SH-SY5Y (cell line): ENCODE data around the gene PKD1L1.

ENCODE experiments used
- GATA2 ChIP-seq: IDR thresholded peaks from 2 replicates; pipeline ENCODE4 v1.6.1; 2011; ENCODE audit warnings: mild to moderate bottlenecking, low read depth, low read length
- GATA3 ChIP-seq: IDR thresholded peaks from 2 replicates; pipeline ENCODE4 v1.6.1; 2011; ENCODE audit warnings: low read depth, mild to moderate bottlenecking, low read length, moderate library complexity

The PKD1L1 gene

DNA sequence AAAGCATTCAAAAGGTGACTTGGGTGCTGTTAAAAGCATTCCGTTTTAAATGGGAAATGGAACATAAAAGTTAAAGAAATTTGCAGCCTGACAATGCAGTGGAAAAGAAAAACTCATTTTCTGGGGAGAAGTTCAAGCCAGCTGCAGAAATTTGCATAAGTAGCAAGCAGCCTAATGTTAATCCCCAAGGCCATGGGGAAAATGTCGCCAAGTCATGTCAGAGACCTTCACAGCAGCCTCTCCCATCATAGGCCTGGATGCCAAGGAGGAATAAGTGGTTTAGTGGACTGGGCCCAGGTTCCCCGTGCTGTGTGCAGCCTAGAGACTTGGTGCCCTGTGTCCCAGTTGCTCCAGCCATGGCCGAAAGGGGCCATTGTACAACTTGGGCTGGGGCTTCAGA, 154.2 kb downstream of the PKD1L1 start:
- TF ChIP-seq GATA2 (no peak), GATA3 (no peak)

DNA sequence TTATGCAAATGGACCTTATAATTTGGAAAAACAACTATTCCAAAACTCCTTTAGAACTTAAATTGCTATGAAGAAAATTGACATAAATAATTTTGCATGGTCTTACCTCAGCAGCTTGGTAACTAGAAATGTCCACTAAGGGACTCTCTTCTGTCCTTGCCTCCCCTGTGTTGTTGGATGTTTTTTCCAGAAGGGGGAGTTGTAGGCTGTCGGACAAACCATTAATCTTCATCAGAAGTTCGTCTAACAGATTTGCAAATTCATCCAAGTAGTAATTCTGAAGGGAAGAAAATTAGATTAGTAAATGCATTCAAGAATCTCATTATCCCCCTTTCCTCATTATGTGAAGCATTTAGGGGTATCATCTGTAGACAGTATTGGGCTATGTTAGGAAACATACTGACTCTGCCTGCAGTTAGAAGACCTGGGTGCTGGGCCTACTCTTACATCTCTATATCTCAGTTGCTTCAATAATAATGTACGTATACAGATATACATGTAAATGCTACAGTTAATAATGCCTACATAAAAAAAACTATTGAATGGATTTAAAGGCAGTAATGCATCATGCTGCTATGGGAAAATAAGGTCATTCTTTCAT, 155.6 kb downstream of the PKD1L1 start:
- no peak for TF ChIP-seq GATA3
- no peak for TF ChIP-seq GATA2

DNA sequence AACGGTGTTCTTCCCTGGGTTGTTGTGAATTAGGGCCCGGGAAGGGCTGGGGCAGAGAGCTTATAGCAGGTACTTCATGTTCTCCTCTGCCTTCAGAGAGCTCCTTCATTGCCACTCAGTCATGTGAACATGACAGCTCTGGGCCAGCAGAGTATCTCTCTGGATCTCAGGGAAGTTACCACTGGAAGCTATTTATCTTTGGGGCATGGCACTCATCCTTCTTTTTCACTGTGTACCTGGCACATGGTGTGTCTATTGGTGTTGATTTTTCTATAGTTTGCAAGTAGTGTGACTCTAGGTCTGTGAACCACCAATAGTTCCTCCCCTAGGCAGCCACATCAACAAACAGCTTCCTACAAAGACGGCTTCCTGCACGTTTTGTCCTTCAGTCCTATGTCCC, 156.6 kb downstream of the PKD1L1 start:
- TF ChIP-seq GATA3 (no peak), GATA2 (no peak)

DNA sequence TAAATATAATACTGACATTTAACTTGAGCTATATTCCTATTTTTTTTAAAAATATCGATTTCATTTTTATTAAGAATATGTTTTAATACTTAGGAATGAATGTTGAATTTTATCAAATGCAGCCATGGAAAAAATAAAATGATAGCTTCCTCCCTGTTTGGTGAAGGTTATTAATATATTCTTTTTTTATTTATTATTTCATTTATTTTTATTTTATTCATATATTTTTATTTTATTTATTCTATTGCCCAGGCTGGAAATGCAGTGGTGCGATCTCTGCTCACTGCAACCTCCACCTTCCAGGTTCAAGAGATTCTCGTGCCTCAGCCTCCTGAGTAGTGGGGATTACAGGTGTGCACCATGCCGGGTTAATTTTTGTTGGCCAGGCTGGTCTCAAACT, 160.2 kb downstream of the PKD1L1 start:
- TF ChIP-seq GATA3 (no peak), GATA2 (no peak)

DNA sequence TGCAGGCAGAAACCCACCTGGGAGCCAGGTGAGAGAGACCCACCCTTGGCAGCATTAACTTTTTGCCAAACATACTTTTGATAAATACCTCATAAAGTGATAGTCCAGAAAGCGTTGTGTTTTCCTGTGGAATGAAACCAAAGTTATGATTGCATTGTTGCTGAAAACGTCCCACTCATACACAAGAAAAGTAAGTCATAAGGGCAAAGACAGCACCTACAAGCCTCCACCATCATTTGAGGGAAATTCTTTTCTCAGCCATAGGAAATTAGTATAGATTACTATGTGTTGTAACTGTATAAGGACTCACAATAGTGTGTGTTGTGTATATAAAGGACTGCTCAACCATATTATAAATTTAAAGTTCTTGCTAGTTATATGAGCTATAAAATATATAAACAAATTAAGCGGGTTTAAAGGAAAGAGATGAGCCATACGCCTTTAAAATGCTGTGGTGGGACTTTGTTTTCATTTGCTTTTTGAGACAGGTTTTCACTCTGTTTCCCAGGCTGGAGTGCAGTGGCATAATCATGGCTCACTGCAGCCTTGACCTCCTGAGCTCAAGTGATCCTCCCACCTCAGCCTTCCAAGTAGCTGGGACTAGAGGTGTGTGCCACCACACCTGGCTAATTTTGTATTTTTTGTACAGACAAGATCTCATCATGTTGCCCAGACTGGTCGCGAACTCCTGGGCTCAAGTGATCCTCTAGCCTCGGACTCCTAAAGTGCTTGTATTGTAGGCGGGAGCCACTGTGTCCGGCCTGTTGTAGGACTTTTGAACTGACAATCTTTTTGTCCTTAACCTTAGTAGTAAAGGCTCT, 160.8 kb downstream of the PKD1L1 start:
- no peak for TF ChIP-seq GATA3
- TF ChIP-seq GATA2, result no peak

DNA sequence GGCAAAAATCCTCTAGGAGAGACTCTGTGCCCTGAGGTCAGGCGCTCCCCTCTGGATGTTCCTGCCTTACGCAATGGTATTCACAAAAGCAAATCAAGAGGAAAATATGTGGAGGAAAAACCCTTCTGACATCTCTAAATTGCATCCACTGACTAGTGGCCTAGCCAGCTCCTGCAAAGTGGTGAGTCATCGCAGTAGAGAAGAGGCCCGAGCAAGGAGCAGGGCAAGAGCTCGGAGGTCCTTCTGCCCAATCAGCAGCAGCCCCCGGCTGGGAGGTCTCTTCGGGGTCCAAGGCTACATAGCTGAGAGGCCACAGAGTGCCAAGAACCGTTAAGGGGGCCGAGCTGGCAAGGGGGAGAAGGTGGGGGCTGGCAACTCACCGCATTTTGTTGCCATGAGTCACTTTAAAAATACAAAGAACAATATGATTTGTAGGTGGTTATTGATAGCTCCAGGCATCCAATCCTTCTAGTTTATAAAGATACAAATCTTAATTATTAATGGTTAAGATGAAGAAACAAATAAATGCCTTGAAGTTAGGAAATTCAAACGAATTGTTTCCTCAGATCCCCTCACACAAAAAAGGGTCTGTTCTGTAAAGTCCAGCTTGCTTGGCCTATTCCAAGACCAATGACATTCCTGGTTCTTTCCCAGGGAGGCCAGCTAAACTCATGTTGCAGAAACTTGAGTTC, 161.6 kb downstream of the PKD1L1 start:
- TF ChIP-seq GATA3 (no peak), GATA2 (no peak)

DNA sequence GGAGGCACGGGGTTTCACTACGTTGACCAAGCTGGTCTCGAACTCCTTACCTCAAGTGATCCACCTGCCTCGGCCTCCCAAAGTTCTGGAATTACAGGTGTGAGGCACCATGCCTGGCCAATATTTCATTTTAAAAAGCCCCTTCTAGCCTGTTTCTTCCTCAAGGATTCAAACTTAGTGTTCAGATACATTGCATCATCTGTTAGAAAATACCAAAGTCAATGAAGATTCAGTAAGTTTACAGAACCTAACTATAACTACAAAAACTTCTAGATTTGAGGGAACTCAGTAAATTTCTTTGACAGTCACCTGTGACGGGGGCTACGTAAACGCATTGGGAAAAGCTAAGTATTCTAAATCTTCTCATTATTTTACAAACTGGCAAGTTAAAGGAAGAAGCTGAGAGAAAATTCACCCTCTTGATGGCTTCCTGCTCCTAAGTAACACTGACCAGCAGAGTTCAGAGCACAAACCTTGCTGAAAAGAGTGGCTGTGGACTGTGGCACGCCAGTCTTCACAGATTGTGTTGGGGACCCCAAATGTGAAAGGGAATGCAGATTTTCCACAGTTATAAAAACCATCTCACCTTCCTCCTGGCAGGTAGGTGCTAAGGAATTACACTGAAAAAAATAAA, 162.2 kb downstream of the PKD1L1 start:
- no peak for TF ChIP-seq GATA2
- no peak for TF ChIP-seq GATA3

DNA sequence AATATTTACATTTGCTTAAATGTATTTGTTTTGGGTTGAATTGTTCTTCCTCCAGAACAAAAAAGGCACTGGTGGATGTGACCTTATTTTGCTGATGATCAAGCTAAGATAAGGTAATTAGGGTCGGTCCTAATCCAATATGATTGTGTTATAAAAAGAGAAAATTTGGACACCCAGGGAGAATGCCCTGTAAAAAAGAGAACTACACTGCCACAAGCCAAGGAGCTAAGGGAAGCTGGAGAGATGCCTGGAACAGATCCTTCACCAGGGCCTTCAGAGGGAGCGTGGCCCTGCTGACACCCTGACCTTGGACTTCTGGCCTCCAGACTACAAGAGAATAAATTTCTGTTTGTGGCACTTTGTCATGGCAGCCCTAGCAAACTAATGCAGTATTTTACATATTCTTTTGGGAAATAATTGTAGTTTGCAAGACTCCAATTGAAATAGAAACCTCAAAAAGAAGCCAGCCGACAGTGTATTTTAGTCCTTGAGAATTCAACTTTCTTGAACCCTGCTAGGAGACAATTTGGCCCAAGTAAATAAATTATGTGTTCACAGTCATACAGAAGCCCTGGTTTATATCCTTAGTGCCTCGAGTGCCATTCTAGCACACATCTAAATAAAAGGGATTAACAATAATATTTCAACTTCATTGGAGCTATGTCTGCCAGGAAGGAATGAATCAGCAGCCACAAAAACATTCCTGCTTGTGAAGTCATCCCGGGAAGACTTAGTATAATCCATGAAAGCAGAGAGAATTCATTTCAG, 164.6 kb downstream of the PKD1L1 start:
- TF ChIP-seq GATA3 (no peak), GATA2 (no peak)

DNA sequence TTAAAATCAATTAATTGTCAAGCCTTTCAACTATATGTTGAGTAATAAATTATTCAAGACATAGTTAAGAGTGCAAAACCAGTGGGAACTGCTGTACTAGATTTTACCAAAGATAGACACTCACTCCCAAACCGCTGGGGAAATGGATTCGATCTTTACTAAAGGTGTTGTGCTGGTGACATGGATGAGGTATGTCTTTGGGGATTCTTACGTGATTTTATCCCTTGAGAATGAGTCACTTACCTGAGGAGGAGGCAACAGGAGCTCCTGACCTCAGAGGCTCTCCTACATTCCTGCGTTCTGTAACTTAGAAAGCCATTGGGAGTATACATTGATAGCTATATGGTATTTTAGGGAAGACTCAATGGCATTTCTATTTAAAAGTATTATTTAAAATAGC, 165.5 kb downstream of the PKD1L1 start:
- TF ChIP-seq GATA3 (no peak), GATA2 (no peak)

DNA sequence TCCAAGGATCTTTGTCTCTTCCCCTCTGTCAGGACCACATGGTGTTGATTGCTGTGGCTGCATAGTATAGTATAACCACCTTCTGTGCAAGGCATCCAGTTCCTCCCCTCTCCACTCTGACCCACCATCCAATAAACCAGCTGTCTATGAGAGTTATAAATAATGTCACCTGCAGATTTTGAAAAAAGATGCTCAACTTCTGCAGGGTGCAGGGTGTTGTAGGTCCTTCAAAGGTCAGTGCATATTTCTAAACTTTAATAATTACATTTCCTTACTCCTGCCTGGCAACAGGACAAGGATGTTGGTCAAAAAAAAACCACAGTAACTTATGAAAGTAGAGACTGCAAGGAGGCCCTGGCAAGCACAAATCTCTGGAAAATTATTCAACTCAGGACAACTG, 166.2 kb downstream of the PKD1L1 start:
- TF ChIP-seq GATA3 (no peak), GATA2 (no peak)

DNA sequence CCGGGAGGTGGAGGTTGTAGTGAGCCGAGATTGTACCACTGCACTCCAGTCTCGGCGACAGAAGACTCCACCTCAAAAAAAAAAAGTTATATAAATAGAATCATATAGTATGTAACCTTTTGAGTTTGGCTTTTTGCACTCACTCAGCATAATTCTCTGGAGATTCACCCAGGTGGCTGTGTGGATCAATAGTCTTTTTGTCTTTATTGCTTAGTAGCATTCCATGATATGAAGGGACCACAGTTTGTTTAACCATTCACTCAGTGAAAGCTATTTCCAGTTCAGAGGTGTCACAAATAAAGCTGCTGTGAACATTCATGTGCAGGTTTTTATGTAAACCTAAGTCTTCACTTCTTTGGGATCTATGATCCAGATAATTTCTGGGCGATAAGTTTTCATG, 167.7 kb downstream of the PKD1L1 start:
- TF ChIP-seq GATA3 (no peak), GATA2 (no peak)

DNA sequence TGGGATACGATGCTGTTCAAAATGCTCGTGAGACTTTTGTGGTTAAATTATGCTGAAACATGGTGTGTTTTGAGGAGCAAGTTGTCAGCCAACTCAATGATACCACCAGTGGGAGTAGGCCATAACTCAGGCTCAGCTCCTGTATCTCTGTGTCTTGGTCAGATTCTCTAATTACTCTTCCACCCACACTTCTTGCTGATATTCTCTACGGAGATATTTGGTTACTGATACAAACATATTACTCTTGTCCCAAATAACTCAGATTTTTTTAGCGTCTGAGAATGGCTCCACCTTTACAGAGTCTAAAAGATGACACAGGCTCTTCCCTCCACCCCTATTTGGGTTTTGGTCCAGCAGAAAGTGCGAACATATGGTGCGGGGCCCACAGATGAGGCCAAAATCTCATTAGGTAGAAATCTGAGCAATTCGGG, 168.9 kb downstream of the PKD1L1 start:
- TF ChIP-seq GATA2, result no peak
- no peak for TF ChIP-seq GATA3

DNA sequence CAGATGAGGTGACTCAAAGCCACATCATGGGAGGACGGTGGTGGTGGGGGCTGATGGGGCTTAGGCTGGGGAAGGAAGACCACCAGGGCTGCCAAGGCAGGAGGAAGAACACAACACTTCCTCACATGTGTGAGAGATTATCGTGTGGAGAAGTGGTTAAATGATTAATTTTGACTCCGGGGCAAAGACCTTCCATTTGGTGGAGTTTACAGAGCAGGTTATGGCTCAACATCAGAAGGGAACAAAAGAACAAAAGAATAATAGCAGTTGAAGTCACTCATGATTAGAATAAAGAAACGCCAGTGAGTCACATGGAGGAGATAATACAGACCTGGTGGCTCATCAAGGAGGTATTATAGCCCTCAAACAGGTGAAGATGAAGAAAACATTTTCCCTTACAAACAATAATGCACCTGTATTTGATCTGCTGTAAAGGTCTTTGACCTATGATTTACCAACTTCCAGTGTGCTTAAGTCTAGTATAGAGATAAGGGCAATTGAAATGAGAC, 170.1 kb downstream of the PKD1L1 start:
- TF ChIP-seq GATA2 (no peak), GATA3 (no peak)
